Lower leg skin (tissue), 3 donors: ENCODE results near the gene CLSTN1.

Source experiments
- CTCF ChIP-seq, 3 donors: fragments of 450-650 bp; IDR thresholded peaks; one replicate each; pipeline ENCODE4 v1.5.1; 2016; ENCODE audit warnings: antibody characterized with exemption in 3 of 3, mild to moderate bottlenecking in 3 of 3, moderate library complexity in 2 of 3
- POLR2A ChIP-seq, 2 donors: fragments of 450-650 bp; IDR thresholded peaks; one replicate each; pipeline ENCODE4 v1.6.1; 2016 to 2017; ENCODE audit warnings: antibody characterized with exemption in 2 of 2, mild to moderate bottlenecking in 1 of 2, moderate library complexity in 1 of 2

GRCh38 chr1:9732123-9732971 is 91.4 kb downstream of the CLSTN1 start:
- TF ChIP-seq CTCF (IDR thresholded peaks at IDR 0.05) = no peak
- no peak for TF ChIP-seq POLR2A (IDR thresholded peaks at IDR 0.05)
